GM19035 (cell line): Measurements from ENCODE around the gene RUFY3.
A peak's percentile ranks its signal among the peaks of the same experiment; 100 is the strongest.
"Not testable (repeated sequence)": the region's sequence is repeated elsewhere in the genome, so short reads cannot be mapped to it uniquely, and the experiment has no call there.

ENCODE experiments used
- ATAC-seq: cut with Tn5 transposase; IDR thresholded peaks from one replicate; pipeline ENCODE4 v1.9.1; 2021; ENCODE audit not compliant: unreplicated experiment

The RUFY3 gene

DNA sequence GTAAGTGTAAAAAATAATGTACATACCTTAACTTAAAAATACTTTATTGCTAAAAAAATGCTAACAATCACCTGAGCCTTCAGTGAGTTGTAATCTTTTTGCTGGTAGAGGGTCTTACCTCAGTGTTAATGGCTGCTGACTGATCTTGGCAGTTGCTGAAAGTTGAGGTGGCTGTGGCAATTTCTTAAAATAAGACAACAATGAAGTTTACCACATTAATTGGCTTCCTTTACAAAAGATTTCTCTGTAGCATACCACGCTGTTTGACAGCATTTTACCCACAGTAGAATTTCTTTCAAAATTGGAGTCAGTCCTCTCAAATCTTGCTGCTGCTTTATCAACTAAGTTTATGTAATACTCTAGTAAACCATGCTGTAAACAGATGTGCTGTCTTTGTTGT is 47.6 kb downstream of the RUFY3 start:
- not testable (repeated sequence) for ATAC-seq

DNA sequence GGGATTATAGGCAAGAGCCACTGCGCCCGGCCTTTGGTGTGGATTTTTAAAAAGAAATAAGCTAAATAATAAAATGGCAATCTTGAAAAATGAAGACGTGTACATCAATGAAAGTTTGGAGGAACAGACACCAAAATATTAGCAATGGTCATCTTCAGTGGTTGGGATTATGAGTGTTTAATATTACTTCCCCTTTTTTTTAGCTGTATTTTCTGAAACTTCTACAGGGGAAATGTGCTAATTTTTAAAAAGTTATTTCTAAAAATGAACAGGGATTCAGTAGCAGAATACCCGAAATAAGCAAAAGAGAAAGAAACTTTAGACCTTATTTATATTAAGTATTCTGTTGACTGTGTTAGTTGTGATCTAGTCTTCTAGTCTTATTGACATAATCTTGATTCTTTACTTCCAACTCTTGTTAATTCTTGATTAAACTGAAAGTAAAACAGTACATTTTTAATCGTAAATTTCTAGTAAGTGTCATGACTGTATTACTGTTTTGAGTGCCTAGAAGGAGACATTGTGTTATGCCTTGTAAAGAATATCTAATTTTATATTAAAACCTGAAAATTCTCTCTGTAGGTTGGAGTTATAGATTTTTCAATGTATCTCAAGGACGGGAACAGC is 51.3 kb downstream of the RUFY3 start:
- peak; percentile 59 for ATAC-seq

DNA sequence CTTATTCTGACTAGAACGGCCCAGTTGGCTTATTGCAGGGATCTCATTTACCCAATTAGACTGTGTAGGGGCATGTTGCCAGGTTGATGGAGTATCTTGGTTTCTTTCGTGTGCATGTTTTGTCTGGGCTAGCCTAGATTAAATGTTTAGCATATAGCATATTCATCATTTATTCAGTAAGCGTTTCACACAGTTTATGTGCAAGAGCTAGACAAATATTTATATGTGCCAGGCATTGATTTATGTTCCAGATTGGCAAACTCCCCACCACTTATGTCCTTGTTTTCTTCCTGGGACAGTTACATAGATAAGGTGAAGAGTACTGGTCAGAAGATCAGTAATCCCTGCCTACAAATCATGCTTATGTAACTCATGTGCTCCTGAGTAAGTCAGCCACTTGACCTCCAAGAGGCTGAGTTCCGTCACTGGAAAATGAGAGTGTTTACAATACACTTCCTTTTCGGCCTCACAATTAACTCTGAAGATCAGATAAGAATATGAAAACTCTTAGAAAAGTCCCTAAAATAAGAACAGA is 57.2 kb downstream of the RUFY3 start:
- ATAC-seq: no peak

- ATAC-seq: no peak
Observed at GRCh38 chr4:70783096-70783495, 61.3 kb downstream of the RUFY3 start.

DNA sequence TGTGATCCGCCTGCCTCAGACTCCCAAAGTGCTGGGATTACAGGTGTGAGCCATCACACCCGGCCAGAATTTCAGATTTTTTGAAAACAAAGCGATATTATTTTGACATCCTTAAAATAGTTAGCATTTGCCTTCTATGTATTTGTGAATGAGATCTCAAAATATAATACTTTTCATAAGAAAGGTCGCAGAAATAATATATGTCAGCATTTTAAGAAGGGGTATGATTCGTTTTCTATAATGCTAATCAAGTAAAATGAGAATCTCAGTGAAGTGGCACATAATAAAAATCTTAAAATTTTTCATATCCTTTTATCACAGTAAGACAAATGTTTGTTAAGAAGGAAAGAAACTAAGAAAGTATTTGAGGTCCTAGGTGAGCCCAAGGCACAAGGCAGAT is 65.7 kb downstream of the RUFY3 start:
- ATAC-seq: no peak

DNA sequence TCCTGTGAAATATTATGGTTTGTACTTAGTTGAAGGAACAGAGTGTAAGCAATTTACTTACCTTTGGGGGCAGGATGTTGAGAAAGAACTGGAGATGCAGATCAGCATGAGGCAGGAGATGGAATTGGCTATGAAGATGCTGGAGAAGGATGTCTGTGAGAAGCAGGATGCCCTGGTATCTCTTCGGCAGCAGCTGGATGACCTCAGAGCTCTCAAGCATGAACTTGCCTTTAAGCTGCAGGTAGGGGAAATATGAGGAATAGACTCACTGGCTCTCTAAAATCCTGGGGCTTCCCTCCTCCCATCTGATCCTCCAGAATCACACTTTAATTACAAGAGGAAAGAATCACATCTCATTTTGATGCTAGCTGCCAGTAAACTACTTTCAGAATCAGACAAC is 67.0 kb downstream of the RUFY3 start:
- ATAC-seq: no peak

DNA sequence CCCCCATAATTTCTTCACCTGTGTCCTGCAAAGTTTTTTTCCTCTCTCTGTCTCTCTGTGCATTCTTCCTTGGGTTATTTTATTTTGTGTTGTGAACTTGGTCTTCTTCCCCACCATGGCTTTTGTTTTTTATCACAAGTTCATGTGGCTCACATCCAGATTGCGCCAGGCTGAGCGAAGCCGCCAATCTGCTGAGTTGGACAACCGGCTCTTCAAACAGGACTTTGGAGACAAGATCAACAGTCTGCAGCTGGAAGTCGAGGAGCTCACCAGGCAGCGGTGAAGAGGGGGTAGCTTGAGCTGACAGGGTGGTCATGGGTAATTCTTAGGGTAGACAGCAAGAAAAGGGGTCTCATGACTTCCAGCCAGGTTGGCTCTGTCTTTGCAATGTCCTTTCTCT is 71.9 kb downstream of the RUFY3 start:
- no peak for ATAC-seq

DNA sequence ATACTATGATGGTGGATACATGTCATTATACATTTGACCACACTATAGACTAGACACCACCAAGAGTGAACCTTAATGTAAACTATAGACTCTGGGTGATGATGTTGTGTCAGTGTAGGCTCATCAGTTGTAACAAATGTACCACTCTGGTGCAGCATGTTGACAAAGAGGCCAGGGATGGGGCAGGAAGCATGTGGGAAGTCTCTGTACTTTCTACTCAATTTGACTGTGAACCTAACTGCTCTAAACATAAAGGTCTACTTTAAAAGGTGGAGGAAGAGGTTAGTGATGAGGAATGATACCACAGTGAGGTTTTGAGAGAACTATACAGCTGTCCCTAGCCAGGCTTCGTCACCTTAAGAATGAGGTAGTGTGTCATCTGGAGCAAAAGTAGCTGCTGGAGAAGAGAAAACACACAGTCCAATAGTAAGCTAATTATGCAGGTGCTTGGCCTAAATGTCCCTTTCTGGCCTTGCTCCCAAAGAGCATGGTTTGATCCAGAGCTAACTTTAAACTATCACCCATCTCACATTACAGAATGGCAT is 79.6 kb downstream of the RUFY3 start:
- ATAC-seq: no peak

- no peak for ATAC-seq
Observed at GRCh38 chr4:70802928-70803580, 81.3 kb downstream of the RUFY3 start.

- no peak for ATAC-seq
Observed at GRCh38 chr4:70808151-70808550, 86.4 kb downstream of the RUFY3 start.

GRCh38 chr4:70815370-70815769 is 93.6 kb downstream of the RUFY3 start:
- ATAC-seq: no peak

DNA sequence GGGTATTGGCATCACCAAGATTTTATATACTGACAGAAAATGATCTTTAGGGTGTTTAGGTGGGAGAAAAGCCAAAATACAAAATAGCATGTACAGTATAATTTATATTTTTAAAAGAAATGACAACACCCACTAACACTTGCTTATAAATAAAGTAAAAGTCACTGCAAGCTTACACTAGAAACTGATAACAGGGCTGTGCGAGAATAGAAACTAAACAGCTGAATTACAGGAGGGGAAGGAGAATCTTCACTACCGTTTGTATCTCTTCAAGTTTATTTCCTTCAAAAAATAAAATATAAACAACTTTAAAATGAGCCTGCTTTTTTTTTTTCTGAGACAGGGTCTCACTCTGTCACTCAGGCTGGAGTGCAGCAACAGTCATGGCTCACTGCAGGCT is 95.1 kb downstream of the RUFY3 start:
- ATAC-seq: no peak

DNA sequence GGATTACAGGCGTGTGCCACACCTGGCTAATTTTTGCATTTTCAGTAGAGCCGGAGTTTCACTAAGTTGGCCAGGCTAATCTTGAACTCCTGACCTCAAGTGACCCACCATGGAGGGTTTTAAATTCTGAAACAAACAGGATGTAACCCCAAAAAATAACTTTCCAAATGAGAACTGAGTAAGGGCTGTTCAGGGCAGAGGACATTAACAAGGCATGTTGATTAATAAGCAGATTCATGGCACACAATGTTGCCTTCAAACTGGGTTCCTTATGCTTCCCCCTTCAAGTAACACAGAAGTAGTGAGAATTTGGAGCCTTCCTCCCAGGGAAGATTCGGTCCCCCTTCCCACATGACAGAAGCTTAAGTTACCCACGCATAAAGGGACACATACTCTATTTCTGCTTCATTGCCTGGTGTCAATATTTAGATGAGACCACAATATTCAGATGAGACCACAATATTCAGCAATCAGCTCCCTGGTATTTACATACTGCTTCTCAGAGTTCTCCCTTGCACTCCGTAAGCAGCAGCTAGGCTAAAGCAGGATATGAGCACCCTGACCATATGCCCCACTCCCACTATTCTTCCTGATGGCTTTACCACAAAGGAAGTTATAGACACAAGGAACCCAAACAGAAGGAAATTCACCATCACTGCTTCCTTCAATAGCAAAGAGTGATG is 96.5 kb downstream of the RUFY3 start:
- peak; percentile 58 for ATAC-seq

DNA sequence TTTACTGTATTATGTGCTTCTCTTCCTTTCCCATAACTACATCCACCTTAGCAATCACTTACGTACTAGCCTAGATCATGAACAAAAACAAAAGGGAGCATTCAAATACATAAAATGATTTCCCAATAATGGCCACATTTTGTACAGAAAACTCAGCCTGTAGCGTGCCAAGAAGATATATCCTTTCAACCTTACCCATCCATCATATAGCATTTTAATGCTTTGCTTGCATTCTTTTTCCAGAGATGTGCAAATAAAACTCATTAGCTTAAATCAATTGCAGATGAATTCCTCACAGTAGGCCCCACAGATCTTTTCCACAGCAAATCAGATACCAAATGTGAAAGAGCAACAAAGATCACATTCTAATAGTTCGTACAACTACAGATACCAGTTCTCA is 97.2 kb downstream of the RUFY3 start:
- no peak for ATAC-seq

GRCh38 chr4:70829015-70829414 is 107.3 kb downstream of the RUFY3 start:
- ATAC-seq: no peak

DNA sequence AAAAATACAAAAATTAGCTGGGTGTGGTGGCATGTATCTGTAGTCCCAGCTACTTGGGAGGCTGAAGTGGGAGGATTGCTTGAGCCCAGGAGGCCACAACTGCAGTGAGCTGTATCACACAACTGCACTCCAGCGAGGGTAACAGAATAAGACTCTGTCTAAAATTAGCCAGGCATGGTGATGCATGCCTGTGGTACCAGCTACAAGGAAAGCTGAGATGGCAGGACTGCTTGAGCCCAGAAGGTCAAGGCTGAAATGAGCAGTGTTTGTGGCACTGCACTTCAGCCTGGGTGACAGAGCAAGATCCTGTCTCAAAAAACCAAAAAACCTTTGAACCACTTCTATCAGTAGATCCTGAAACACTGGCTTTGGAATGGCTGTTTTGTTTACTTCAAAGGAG is 107.7 kb downstream of the RUFY3 start:
- ATAC-seq: no peak

DNA sequence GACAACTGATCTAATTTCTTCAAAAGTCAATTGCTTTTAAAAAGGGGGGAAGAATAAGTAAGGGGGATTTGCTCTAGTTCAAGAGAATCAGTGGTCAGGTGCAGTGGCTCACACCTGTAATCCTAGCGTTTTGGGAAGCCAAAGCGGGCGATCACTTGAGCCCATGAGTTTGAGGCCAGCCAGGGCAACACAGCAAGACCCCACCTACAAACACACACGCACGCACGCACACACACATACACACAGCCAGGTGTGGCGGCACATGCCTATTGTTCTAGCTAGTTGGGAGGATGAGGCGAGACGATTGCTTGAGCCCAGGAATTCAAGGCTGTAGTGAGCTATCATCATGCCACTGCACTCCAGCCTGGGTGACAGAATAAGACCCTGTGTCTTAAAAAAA is 108.3 kb downstream of the RUFY3 start:
- no peak for ATAC-seq

GRCh38 chr4:70831293-70831692 is 109.5 kb downstream of the RUFY3 start:
- ATAC-seq: no peak

- ATAC-seq: no peak
Observed at GRCh38 chr4:70833675-70834074, 111.9 kb downstream of the RUFY3 start.

GRCh38 chr4:70836081-70836480 is 114.3 kb downstream of the RUFY3 start:
- ATAC-seq: no peak

DNA sequence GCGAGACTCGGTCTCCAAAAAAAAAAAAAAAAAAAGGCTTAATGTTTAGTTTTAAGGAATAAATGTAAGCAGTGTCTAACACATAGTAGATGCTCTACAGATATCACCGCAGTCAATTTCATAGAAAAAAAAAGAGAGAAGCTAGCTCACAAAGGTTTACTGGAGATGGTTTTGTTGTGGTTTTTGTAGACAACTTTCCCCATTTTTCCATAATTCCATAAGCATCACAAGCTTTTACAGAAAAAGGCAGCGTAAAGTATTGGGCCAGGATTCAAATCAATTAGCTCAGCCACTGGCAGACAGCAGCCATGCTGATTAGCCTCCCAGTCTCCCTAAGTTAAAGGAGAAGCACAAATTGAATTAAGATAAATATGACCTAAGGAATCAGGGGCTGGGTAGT is 116.4 kb downstream of the RUFY3 start:
- no peak for ATAC-seq
